ENCODE results near the gene NPHP4.

The NPHP4 gene

GRCh38 chr1:5934058-5934884, 58.0 kb downstream of the NPHP4 start:
- no peak for DNase-seq (ENCODE audit: low read depth)

- peak; percentile 62 for DNase-seq (ENCODE audit: low read depth)
Measured at GRCh38 chr1:5933676-5934057, 58.6 kb downstream of the NPHP4 start.

GRCh38 chr1:5933050-5933449, 59.2 kb downstream of the NPHP4 start:
- DNase-seq (ENCODE audit: low read depth) = no peak

GRCh38 chr1:5928714-5929400, 63.4 kb downstream of the NPHP4 start:
- DNase-seq (ENCODE audit: low read depth) = no peak

DNA sequence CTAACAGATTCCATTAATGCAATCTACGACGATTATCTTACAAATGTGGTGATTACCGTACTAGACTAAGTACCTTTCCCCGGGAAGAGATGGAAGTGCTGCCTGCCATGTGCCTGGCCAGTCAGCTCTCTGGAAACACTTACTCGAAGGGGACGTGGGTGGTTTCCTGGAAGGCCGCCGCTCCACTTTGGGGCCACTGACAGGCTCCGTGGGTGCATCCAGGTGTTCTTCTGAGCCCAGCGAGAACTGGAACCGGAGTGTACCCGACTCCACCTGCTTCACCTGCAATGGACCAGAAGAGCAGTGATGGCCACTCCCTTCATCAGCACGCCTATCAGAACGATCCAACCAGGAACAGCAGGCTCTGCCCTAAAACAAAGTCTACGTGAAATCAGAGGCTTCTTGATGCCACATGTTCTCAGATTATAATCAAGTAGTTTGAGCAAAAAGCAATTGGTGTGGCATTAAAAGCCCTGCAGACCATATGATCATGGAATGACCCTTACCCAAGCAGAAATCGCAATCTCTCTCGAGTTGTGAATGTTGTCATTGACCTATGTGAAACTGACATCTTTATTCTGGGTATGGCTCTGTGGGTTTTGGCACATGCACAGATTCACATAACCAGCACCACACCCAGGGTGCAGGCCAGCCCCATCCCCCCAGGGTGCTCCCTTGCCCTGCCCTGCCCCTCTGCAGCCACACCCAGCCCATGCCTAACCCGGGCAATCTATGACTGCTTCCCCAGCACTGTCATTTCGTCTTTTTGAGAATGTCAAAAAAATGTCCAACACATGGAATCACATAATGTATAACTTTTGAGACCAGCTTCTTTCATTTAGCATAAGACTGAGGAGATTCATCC, 64.5 kb downstream of the NPHP4 start:
- DNase-seq (ENCODE audit: low read depth) = no peak

- no peak for DNase-seq (ENCODE audit: low read depth)
Measured at GRCh38 chr1:5926686-5927435, 65.4 kb downstream of the NPHP4 start.

- DNase-seq (ENCODE audit: low read depth) = peak; percentile 53
Measured at GRCh38 chr1:5922700-5923330, 69.4 kb downstream of the NPHP4 start.

- DNase-seq (ENCODE audit: low read depth) = no peak
Measured at GRCh38 chr1:5921671-5922070, 70.6 kb downstream of the NPHP4 start.

GRCh38 chr1:5921129-5921528, 71.1 kb downstream of the NPHP4 start:
- no peak for DNase-seq (ENCODE audit: low read depth)

- no peak for DNase-seq (ENCODE audit: low read depth)
Measured at GRCh38 chr1:5920201-5920600, 72.0 kb downstream of the NPHP4 start.

- DNase-seq (ENCODE audit: low read depth) = no peak
Measured at GRCh38 chr1:5918275-5918649, 74.0 kb downstream of the NPHP4 start.

- DNase-seq (ENCODE audit: low read depth) = no peak
Measured at GRCh38 chr1:5917591-5918274, 74.5 kb downstream of the NPHP4 start.

DNA sequence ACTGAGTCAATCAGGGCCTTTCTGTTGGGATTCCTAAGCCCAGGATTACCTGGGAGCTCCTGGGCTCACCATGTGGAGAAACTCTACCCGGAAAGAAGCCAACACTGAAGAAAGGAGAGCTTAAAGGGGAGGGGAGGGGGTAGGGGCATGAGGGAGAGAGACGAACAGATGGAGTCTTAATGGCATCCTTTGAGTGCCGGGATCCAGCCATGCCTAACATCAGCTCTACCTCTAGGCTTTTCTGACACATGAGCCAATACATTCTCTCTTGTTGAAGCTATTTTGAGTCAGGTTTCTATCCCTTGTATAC, 75.0 kb downstream of the NPHP4 start:
- no peak for DNase-seq (ENCODE audit: low read depth)

DNA sequence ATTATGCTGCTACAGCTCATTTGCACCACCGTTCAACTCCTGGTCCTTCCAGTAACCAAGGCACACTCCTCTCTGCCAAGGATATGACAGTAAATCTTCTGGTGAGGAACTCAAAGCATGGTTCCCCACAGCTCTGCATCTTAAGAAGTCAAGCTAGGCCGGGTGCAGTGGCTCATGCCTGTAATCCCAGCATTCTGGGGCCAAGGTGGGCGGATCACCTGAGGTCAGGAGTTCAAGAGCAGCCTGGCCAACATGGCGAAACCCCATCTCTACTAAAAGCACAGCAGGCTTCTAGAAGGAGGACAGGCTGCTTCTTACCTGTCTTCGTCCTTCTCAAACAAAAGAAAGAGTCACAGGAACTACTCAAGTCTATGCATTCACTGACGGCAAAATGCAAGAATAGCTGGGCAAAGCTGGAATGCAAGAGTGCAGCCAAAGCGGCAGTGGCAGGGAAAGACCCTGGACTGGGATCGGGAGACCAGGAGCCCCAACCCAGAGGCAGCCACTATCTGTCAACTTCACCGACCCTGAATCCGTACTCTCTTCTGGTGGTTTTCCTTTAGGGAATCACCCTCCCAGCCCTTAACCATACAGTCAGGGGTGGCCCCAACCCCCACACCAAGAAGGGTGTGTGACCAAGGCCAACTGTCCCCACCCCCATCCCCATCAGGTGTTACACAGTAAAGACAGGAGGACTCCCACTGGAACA, 75.5 kb downstream of the NPHP4 start:
- DNase-seq (ENCODE audit: low read depth) = no peak

DNA sequence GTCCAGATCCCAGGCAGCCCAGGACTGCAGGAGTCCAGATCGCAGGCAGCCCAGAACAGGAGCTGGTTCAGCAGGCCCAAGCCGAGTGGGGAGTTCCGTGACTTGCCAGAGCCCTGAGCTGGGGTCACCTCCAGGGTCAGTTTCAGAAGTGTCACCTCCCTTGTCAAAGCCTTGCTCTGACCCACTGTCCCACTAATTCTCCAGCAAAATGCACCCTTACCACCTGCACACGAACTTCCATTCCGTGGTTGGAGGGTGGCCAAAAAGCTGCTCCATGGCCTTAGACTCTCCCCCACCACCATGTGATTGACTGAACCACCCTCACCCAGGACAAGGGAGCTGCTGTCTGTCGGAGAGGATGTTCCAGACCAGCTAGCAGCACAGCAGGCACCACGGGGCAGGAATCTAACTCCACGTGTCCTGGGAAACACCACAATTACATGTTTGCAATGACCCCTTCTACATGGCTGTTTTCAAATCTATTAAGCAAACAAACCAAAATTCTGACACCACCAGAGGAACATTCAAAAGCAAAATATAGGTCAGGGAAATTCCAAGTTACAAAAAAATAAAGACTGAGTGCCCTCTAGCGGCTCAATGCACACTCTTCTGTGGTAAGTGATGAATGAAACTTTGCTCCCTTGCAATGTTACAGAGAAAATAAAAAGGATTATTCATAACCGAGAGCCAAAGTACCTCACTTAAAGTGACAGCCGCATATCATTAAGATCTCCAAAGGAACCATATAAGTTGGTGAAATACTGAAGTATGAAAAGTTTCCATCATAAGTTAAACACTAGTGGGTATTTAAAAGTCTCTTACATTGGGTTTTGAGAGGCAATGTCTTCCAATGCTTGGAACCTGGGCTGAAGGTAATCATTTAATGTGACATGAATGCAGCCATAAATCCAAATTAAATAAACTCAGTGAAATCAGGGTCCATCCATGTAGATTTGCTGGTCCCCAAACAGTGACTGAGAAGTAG, 76.3 kb downstream of the NPHP4 start:
- peak; percentile 63 for DNase-seq (ENCODE audit: low read depth)

DNA sequence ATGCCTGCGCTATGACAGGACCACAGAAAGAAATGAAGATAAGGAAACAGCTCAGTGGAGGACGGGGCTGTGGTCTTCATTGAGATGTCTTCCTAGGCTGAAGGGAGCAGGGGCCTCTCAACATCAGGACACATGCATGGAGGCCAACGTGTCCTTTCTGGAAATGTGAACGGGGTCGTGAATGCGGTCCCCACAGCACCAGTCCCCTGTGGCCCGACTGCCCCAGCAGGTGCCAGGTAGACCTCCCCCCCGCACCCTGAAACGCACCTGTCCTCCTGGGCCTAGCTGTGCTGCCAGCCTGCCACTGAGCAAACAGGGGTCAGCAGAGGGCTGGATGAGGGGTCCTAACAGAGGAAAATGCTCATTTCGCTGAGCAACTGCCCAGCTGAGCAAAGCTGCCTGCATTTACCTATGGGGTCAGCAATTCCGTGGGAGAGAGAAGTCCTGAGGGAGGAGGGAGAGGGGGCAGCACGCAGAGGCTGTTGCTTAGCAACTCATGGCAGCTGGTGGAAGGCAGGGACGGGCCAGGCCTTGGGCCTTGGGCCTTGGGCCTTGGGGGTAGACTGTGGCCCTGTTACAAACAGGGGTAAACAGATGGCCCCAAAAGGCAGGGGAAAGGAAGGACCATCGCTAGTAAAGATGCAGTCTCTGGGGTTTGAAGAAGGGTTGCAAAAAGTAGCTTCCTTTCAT, 77.4 kb downstream of the NPHP4 start:
- DNase-seq (ENCODE audit: low read depth) = no peak

- DNase-seq (ENCODE audit: low read depth) = no peak
Measured at GRCh38 chr1:5913876-5914275, 78.3 kb downstream of the NPHP4 start.

- no peak for DNase-seq (ENCODE audit: low read depth)
Measured at GRCh38 chr1:5913078-5913845, 79.0 kb downstream of the NPHP4 start.
